Uterus (tissue), 4 donors: Measurements from ENCODE around the gene PRKCE. TPM values are rescaled to one million over a fixed set of nuclear protein-coding genes. Genes with fewer than 3 reads are reported as not detected.
"Not testable (repeated sequence)": the region's sequence is repeated elsewhere in the genome, so short reads cannot be mapped to it uniquely, and the experiment has no call there.

ENCODE experiments used
- DNase-seq, 2 donors: peaks; one replicate each; pipeline ENCODE4 v3.0.0-alpha.2; 2019 to 2020
- H3K27ac ChIP-seq, 2 donors: fragments of 200-600 bp; sonication (generic); 1 replicate in 1 of 2; 2 replicates in 1 of 2; pipeline ENCODE4 v1.5.1; 2016 to 2018
- H3K27me3 ChIP-seq, 2 donors: fragments of 200-600 bp; sonication (generic); one replicate each; pipeline ENCODE4 v1.5.1; 2018 to 2019; ENCODE audit warnings: control low read depth in 1 of 2
- H3K36me3 ChIP-seq, 2 donors: fragments of 200-600 bp; sonication (generic); one replicate each; pipeline ENCODE4 v1.5.1; 2019; ENCODE audit warnings: control low read depth in 1 of 2
- H3K4me1 ChIP-seq, 2 donors: fragments of 200-600 bp; sonication (generic); one replicate each; pipeline ENCODE4 v1.5.1; 2018 to 2019; ENCODE audit warnings: control low read depth in 1 of 2
- H3K4me3 ChIP-seq, 2 donors: fragments of 200-600 bp; sonication (generic); 1 replicate in 1 of 2; 2 replicates in 1 of 2; pipeline ENCODE4 v1.5.1; 2018 to 2019; ENCODE audit warnings: mild to moderate bottlenecking in 1 of 2
- H3K9me3 ChIP-seq, 2 donors: fragments of 200-600 bp; sonication (generic); one replicate each; pipeline ENCODE4 v1.5.1; 2019; ENCODE audit warnings: control low read depth in 1 of 2
- POLR2A ChIP-seq, 2 donors: fragments of 450-650 bp; IDR thresholded peaks; one replicate each; pipeline ENCODE4 v1.6.1; 2016; ENCODE audit warnings: antibody characterized with exemption in 2 of 2, mild to moderate bottlenecking in 1 of 2, moderate library complexity in 1 of 2
- intact Hi-C: fragments of 100-400 bp; cut with DNase I; formaldehyde crosslinking; loops from one replicate; pipeline ENCODE4 v1.15.1; 2023; ENCODE audit warnings: low total_unique reads
- total RNA-seq, 4 donors: library from RNA; depleted of rRNA in 3 of 4; stranded (reverse); fragments of >200 nt in 3 of 4; gene quantifications; one replicate each; pipeline versions ENCODE4 v1.1.0 to v1.2.4, GENCODE V29; 2014 to 2023
- TF ChIP-seq, protein P1 (sequence below), 4 experiments: fragments of 200-600 bp in 2 of 4; fragments of 450-650 bp in 2 of 4; sonication (generic) in 2 of 4; IDR thresholded peaks; one replicate each; pipeline ENCODE4 v1.5.1; 2016 to 2019; ENCODE audit warnings: antibody characterized with exemption in 4 of 4, mild to moderate bottlenecking in 2 of 4, moderate library complexity in 1 of 4
- donor health status: DM: yes; HTN: yes; CAD: no.

The PRKCE gene
- total RNA-seq, 4 donors from 2014 or later, result 3.8 to 47.6 (median 14.2) TPM

DNA sequence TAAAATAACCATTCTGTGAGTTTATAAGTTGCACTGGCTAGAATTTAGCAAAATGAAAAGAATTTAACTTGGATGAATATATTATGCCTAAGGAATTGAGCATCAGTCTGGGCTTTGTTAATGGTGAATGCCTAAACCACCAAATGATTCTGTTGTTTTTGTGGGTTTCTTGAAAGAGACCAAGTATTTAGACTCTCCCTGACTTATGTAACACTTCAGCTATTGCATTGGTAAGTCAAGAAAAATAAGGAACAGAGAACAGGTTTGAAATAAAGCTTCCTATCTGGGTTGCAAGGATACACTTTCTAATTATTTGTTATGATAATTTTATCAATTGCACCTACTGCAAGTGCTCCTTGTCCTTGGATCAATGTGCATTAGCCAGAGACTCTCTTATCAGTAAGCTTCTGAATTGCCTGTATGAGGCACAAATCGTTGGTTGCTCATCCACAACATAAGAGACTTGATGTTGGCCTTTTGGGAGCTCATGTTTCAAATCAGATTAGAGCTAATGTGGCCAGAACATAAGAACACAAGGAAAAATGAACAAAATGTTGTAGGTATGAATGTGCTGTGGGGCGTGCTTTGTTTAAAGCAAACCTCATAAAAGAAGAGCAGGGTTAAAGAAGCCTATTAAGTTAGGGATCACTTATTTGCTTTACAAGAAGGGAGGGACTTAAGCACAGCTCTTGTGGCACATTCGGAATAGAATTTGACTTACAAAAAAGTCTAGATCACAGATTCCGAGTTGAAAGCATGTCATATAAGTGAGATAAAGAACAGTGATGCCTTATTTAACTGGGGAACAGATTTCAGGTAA, 37.2 kb downstream of the PRKCE start:
- DNase-seq, result no peak

DNA sequence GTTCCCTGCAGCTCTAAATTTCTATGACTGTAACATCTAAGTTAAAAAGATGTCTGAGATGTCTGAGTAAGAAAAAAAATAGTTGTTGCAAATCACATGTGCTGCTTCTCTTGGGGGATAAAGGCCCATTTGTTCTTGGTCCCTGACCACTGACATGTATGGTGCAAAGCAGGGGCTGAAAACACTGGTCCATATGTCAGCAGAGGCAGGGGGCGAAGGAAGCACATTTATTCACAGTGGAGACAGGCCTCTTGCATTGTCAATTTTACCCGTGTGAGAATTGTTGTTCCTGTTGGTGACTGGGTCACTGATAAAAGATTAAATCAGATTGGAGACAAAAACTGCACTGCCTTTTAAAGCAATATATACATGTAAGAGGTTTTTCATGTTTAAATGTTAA, 38.8 kb downstream of the PRKCE start:
- TF ChIP-seq, protein P1, sequence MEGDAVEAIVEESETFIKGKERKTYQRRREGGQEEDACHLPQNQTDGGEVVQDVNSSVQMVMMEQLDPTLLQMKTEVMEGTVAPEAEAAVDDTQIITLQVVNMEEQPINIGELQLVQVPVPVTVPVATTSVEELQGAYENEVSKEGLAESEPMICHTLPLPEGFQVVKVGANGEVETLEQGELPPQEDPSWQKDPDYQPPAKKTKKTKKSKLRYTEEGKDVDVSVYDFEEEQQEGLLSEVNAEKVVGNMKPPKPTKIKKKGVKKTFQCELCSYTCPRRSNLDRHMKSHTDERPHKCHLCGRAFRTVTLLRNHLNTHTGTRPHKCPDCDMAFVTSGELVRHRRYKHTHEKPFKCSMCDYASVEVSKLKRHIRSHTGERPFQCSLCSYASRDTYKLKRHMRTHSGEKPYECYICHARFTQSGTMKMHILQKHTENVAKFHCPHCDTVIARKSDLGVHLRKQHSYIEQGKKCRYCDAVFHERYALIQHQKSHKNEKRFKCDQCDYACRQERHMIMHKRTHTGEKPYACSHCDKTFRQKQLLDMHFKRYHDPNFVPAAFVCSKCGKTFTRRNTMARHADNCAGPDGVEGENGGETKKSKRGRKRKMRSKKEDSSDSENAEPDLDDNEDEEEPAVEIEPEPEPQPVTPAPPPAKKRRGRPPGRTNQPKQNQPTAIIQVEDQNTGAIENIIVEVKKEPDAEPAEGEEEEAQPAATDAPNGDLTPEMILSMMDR (IDR thresholded peaks at IDR 0.05), result no peak
- no peak for TF ChIP-seq POLR2A (IDR thresholded peaks at IDR 0.05)
- no peaks in the 10 kb centered on the region for H3K4me1 ChIP-seq
- no peak overlapping the region for H3K27ac ChIP-seq
- no peaks in the 10 kb centered on the region for H3K36me3 ChIP-seq
- DNase-seq, result no peak
- no peak overlapping the region for H3K4me3 ChIP-seq
- no peaks in the 10 kb centered on the region for H3K9me3 ChIP-seq
- intact Hi-C loops, result no loop called here
- H3K27me3 ChIP-seq, result no peaks in the 10 kb centered on the region

More for the DNA sequence above, 37.2 kb downstream of the PRKCE start:
- H3K4me1 ChIP-seq, result no peaks in the 10 kb centered on the region
- no peaks in the 10 kb centered on the region for H3K27me3 ChIP-seq
- no peak for TF ChIP-seq POLR2A (IDR thresholded peaks at IDR 0.05)
- TF ChIP-seq, protein P1 (IDR thresholded peaks at IDR 0.05), result no peak
- H3K4me3 ChIP-seq, result no peak overlapping the region
- H3K27ac ChIP-seq, result no peak overlapping the region
- H3K9me3 ChIP-seq, result no peaks in the 10 kb centered on the region
- intact Hi-C loops, result no loop called here
- H3K36me3 ChIP-seq, result no peaks in the 10 kb centered on the region

DNA sequence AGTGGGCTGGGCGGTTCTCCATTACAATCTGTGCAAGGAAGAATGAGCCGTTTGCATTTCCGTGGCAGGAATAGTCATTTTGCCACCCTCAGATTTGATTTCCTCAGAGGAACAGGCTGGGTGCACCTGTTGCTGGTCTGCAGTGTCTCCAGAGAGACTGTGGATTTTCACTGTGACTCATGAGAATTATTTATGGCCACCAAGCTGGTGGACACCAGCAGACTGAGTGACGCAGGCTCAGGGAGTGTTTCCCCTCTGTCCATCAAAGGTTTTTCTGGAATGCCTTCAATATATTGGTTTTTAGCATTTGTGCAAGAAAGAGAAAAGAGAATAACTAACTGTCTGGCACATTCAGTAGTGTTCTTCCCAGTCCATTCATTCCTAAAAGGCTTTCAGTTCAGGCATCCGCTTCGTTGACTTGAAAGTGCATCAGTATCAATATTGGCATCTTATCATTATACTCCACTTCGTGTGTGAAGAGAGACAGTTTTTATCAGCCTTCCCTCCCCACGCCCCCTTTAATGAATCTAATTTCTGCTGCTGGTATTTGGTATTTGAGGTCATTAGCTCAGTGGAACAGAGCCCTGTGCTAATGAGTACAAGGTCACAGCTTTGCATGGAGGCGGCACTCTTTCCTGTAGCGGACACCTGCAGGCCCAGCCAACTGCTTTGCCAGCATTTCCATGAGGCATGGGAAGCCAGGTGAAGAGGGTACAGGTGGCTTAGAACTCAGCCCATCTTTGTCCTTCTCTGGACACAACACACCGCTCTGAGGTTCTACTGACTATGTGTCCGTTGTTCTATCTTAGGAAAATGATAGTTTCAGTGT, 39.9 kb downstream of the PRKCE start:
- no peaks in the 10 kb centered on the region for H3K4me1 ChIP-seq
- H3K27me3 ChIP-seq, result no peaks in the 10 kb centered on the region
- TF ChIP-seq, protein P1 (IDR thresholded peaks at IDR 0.05), result no peak
- TF ChIP-seq POLR2A (IDR thresholded peaks at IDR 0.05), result no peak
- no peak for DNase-seq
- H3K9me3 ChIP-seq, result no peaks in the 10 kb centered on the region
- no peaks in the 10 kb centered on the region for H3K36me3 ChIP-seq
- no peak overlapping the region for H3K27ac ChIP-seq
- intact Hi-C loops, result no loop called here
- no peak overlapping the region for H3K4me3 ChIP-seq

DNA sequence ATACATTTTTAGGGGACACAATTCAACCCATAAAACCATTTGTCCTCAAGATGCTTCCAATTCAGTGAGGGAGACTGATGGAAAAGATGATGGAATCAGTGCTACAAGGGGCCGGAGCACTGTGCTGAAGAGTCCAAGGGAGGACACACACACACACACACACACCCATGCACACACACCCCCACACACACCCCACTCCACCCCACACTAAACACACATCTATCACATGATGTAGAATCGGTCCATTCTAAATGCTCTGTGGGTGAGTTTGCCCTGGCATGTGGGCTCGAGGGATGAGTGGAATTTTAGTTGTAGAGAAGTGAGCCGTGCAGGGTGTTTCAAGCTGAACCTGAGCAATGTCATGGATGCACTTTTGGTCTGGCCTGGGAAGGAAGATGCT, 41.1 kb downstream of the PRKCE start:
- Histone ChIP-seq H3K27ac (no peak overlapping the region), H3K4me3 (no peak overlapping the region), H3K4me1 (no peaks in the 10 kb centered on the region), H3K36me3 (no peaks in the 10 kb centered on the region), H3K9me3 (no peaks in the 10 kb centered on the region), H3K27me3 (no peaks in the 10 kb centered on the region)
- intact Hi-C loops, result no loop called here
- DNase-seq, result no peak
- TF ChIP-seq, protein P1 (IDR thresholded peaks at IDR 0.05), result no peak
- TF ChIP-seq POLR2A (IDR thresholded peaks at IDR 0.05), result no peak

DNA sequence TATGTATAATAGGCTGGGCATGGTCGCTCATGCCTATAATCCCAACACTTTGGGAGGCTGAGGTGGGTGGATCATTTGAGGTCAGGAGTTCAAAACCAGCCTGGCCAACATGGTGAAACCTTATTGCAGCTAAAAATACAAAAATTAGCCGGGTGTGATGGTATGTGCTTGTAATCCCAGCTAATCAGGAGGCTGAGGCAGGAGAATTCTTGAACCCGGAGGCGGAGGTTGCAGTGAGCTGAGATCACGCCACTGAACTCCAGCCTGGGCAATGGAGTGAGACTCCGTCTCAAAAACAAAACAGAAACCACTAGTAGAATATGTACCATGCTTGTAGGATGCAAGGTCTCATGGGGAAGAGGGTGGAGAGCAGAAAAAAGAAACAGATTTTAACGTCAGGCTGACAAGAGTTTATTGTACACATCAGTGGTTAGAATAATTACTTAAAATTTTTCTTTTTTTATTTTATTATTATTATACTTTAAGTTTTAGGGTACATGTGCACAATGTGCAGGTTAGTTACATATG, 44.1 kb downstream of the PRKCE start:
- H3K9me3 ChIP-seq, intact Hi-C loops, H3K4me1 ChIP-seq, H3K36me3 ChIP-seq, DNase-seq, H3K4me3 ChIP-seq, H3K27ac ChIP-seq, H3K27me3 ChIP-seq: not testable (repeated sequence)
